Immature natural killer cell (primary cell): ENCODE data around the gene CCN6. TPM values are rescaled to one million over a fixed set of nuclear protein-coding genes. Genes with fewer than 3 reads are reported as not detected.
"Not testable (repeated sequence)": the region's sequence is repeated elsewhere in the genome, so short reads cannot be mapped to it uniquely, and the experiment has no call there.

Source experiments
- DNase-seq, 3 donors: peaks; one replicate each; pipeline ENCODE4 v3.0.0; 2022; ENCODE audit warnings: mixed read lengths in 1 of 3
- H3K27ac Mint-ChIP-seq, 6 donors: one replicate each; pipeline ENCODE4 v1.8.0; 2020; ENCODE audit warnings: mixed read lengths in 6 of 6, mild to moderate bottlenecking in 5 of 6, inconsistent platforms in 4 of 6, moderate library complexity in 3 of 6
- H3K27me3 Mint-ChIP-seq, 3 donors: one replicate each; pipeline ENCODE4 v1.8.0; 2020 to 2021; ENCODE audit warnings: low read depth in 3 of 3, mild to moderate bottlenecking in 3 of 3, mixed read lengths in 3 of 3, moderate library complexity in 3 of 3, inconsistent platforms in 1 of 3
- H3K36me3 Mint-ChIP-seq, 3 donors: one replicate each; pipeline ENCODE4 v1.8.0; 2020; ENCODE audit warnings: mixed read lengths in 3 of 3, inconsistent platforms in 2 of 3, mild to moderate bottlenecking in 2 of 3
- H3K4me1 Mint-ChIP-seq, 2 donors: one replicate each; pipeline ENCODE4 v1.8.0; 2020; ENCODE audit warnings: inconsistent platforms in 2 of 2, mild to moderate bottlenecking in 2 of 2, mixed read lengths in 2 of 2, moderate library complexity in 1 of 2
- H3K4me3 Mint-ChIP-seq, 5 donors: one replicate each; pipeline ENCODE4 v1.8.0; 2020; ENCODE audit warnings: mild to moderate bottlenecking in 5 of 5, mixed read lengths in 5 of 5, inconsistent platforms in 3 of 5, moderate library complexity in 3 of 5
- H3K9me3 Mint-ChIP-seq, 6 donors: one replicate each; pipeline ENCODE4 v1.8.0; 2020; ENCODE audit warnings: mild to moderate bottlenecking in 6 of 6, mixed read lengths in 6 of 6, inconsistent platforms in 4 of 6, moderate library complexity in 3 of 6
- polyA plus RNA-seq, 3 donors: library from polyadenylated mRNA; unstranded; fragments of 300-500 nt; fragmentation: Illumina TruSeq; gene quantifications; one replicate each; pipeline ENCODE4 v1.2.3, GENCODE V29; 2021

The CCN6 gene
- polyA plus RNA-seq, 3 donors from 2014 or later, result not detected

- Mint-ChIP-seq H3K27ac (peak within 1 kb of the TSS in 1 of 6 donors; percentile 38), H3K4me3 (no peak within 1 kb of the TSS), H3K4me1 (peaks cover 0 to 3% of the 10 kb centered on the region in 2 donors), H3K9me3 (no peaks in the 10 kb centered on the region), H3K27me3 (peaks cover 2 to 3% (median 3%) of the 10 kb centered on the region in 3 donors), H3K36me3 (peaks cover 0 to 5% (median 3%) of the 10 kb centered on the region in 3 donors)
- peak; percentile 86 to 89 (median 89) for DNase-seq
These were observed 33.4 kb downstream of the CCN6 start, which contains the start of the genes FAM229B and TUBE1 for GRCh38 chr6:112087136-112087911. TSS of gene FAM229B (plus strand) at chr6:112087591. CDS start at chr6:112099284, 11,693 bp downstream. TSS of gene TUBE1 (minus strand) at chr6:112087482. CDS start at chr6:112087434, 48 bp downstream.

GRCh38 chr6:112087916-112088315, 34.0 kb downstream of the CCN6 start:
- Mint-ChIP-seq H3K4me1 (peaks cover 0 to 3% of the 10 kb centered on the region in 2 donors), H3K4me3 (no peak overlapping the region), H3K27me3 (peaks cover 2 to 6% (median 3%) of the 10 kb centered on the region in 3 donors), H3K36me3 (peaks cover 0 to 5% (median 3%) of the 10 kb centered on the region in 3 donors), H3K9me3 (no peaks in the 10 kb centered on the region), H3K27ac (no peak overlapping the region)
- DNase-seq, result no peak

GRCh38 chr6:112096901-112097300, 43.0 kb downstream of the CCN6 start:
- no peaks in the 10 kb centered on the region for H3K9me3 Mint-ChIP-seq
- no peak overlapping the region for H3K4me3 Mint-ChIP-seq

GRCh38 chr6:112100561-112100960, 46.7 kb downstream of the CCN6 start:
- H3K9me3 Mint-ChIP-seq, result peaks cover 0 to 10% (median 3%) of the 10 kb centered on the region in 6 donors
- no peak overlapping the region for H3K4me3 Mint-ChIP-seq
- no peaks in the 10 kb centered on the region for H3K4me1 Mint-ChIP-seq
- H3K27me3 Mint-ChIP-seq, result peaks cover 0 to 6% (median 2%) of the 10 kb centered on the region in 3 donors
- DNase-seq, result no peak
- H3K36me3 Mint-ChIP-seq, result peaks cover 0 to 15% (median 6%) of the 10 kb centered on the region in 3 donors
- no peak overlapping the region for H3K27ac Mint-ChIP-seq

More at GRCh38 chr6:112096901-112097300, 43.0 kb downstream of the CCN6 start:
- DNase-seq, result no peak
- Mint-ChIP-seq H3K27ac (no peak overlapping the region), H3K36me3 (peaks cover 0 to 9% (median 0%) of the 10 kb centered on the region in 3 donors), H3K27me3 (peaks cover 0 to 6% (median 4%) of the 10 kb centered on the region in 3 donors), H3K4me1 (no peaks in the 10 kb centered on the region)

- H3K36me3 Mint-ChIP-seq, DNase-seq, H3K4me1 Mint-ChIP-seq, H3K27me3 Mint-ChIP-seq, H3K9me3 Mint-ChIP-seq, H3K4me3 Mint-ChIP-seq, H3K27ac Mint-ChIP-seq: not testable (repeated sequence)
These were observed 52.1 kb downstream of the CCN6 start for GRCh38 chr6:112106026-112106425.

- H3K4me1 Mint-ChIP-seq, result no peaks in the 10 kb centered on the region
- H3K36me3 Mint-ChIP-seq, result peaks cover 0 to 6% (median 6%) of the 10 kb centered on the region in 3 donors
- peaks cover 0 to 10% (median 4%) of the 10 kb centered on the region in 6 donors for H3K9me3 Mint-ChIP-seq
- no peak overlapping the region for H3K4me3 Mint-ChIP-seq
- no peak for DNase-seq
- H3K27me3 Mint-ChIP-seq, result peaks cover 0 to 6% (median 2%) of the 10 kb centered on the region in 3 donors
- H3K27ac Mint-ChIP-seq, result no peak overlapping the region
These were observed 52.7 kb downstream of the CCN6 start for GRCh38 chr6:112106562-112106961.

- Mint-ChIP-seq H3K27ac (no peak overlapping the region), H3K4me3 (no peak overlapping the region), H3K4me1 (no peaks in the 10 kb centered on the region), H3K9me3 (peaks cover 0 to 10% (median 4%) of the 10 kb centered on the region in 6 donors), H3K36me3 (peaks cover 0 to 6% (median 0%) of the 10 kb centered on the region in 3 donors), H3K27me3 (peaks cover 2 to 15% (median 3%) of the 10 kb centered on the region in 3 donors)
- no peak for DNase-seq
These were observed 55.4 kb downstream of the CCN6 start for GRCh38 chr6:112109262-112109661.

- no peak overlapping the region for H3K4me3 Mint-ChIP-seq
- no peaks in the 10 kb centered on the region for H3K4me1 Mint-ChIP-seq
- H3K27ac Mint-ChIP-seq, result no peak overlapping the region
- DNase-seq, result no peak
- H3K27me3 Mint-ChIP-seq, result peaks cover 0 to 12% (median 8%) of the 10 kb centered on the region in 3 donors
- H3K9me3 Mint-ChIP-seq, result no peaks in the 10 kb centered on the region
- H3K36me3 Mint-ChIP-seq, result no peaks in the 10 kb centered on the region
These were observed 59.5 kb downstream of the CCN6 start for GRCh38 chr6:112113431-112113830.

- no peak overlapping the region for H3K27ac Mint-ChIP-seq
- DNase-seq, result no peak
- H3K4me1 Mint-ChIP-seq, result no peaks in the 10 kb centered on the region
- H3K36me3 Mint-ChIP-seq, result no peaks in the 10 kb centered on the region
- peaks cover 0 to 12% (median 8%) of the 10 kb centered on the region in 3 donors for H3K27me3 Mint-ChIP-seq
- H3K4me3 Mint-ChIP-seq, result no peak overlapping the region
- H3K9me3 Mint-ChIP-seq, result no peaks in the 10 kb centered on the region
These were observed 60.0 kb downstream of the CCN6 start for GRCh38 chr6:112113918-112114317.

GRCh38 chr6:112114577-112115223, 60.8 kb downstream of the CCN6 start:
- Mint-ChIP-seq H3K27me3 (peaks cover 0 to 9% (median 8%) of the 10 kb centered on the region in 3 donors), H3K9me3 (no peaks in the 10 kb centered on the region), H3K4me1 (no peaks in the 10 kb centered on the region), H3K36me3 (no peaks in the 10 kb centered on the region), H3K27ac (no peak overlapping the region), H3K4me3 (no peak overlapping the region)
- no peak for DNase-seq

- Mint-ChIP-seq H3K4me3 (no peak overlapping the region), H3K4me1 (no peaks in the 10 kb centered on the region), H3K9me3 (no peaks in the 10 kb centered on the region), H3K27ac (no peak overlapping the region), H3K27me3 (peaks cover 2 to 9% (median 8%) of the 10 kb centered on the region in 3 donors), H3K36me3 (no peaks in the 10 kb centered on the region)
- DNase-seq, result no peak
These were observed 62.3 kb downstream of the CCN6 start for GRCh38 chr6:112116221-112116620.

GRCh38 chr6:112117554-112117953, 63.6 kb downstream of the CCN6 start:
- Mint-ChIP-seq H3K27me3 (peaks cover 2 to 11% (median 6%) of the 10 kb centered on the region in 3 donors), H3K9me3 (no peaks in the 10 kb centered on the region), H3K4me1 (no peaks in the 10 kb centered on the region), H3K4me3 (no peak overlapping the region), H3K36me3 (no peaks in the 10 kb centered on the region), H3K27ac (no peak overlapping the region)
- DNase-seq, result no peak

GRCh38 chr6:112118034-112118433, 64.1 kb downstream of the CCN6 start:
- no peak overlapping the region for H3K4me3 Mint-ChIP-seq
- H3K36me3 Mint-ChIP-seq, result no peaks in the 10 kb centered on the region
- H3K9me3 Mint-ChIP-seq, result no peaks in the 10 kb centered on the region
- DNase-seq, result no peak
- peaks cover 2 to 11% (median 9%) of the 10 kb centered on the region in 3 donors for H3K27me3 Mint-ChIP-seq
- H3K27ac Mint-ChIP-seq, result no peak overlapping the region
- H3K4me1 Mint-ChIP-seq, result no peaks in the 10 kb centered on the region
